Liver (tissue), 9 donors: ENCODE data around the gene ZNF808. TPM values are rescaled to one million over a fixed set of nuclear protein-coding genes. Genes with fewer than 3 reads are reported as not detected.
A peak's percentile ranks its signal among the peaks of the same experiment; 100 is the strongest.
"Not testable (repeated sequence)": the region's sequence is repeated elsewhere in the genome, so short reads cannot be mapped to it uniquely, and the experiment has no call there.

ENCODE experiments used
- DNase-seq: peaks from one replicate; pipeline ENCODE4 v3.0.0-alpha.2; 2017; ENCODE audit warnings: low spot score
- H3K27ac ChIP-seq, 2 donors: one replicate each; pipeline ENCODE4 v1.7.0; 2013; ENCODE audit warnings: inconsistent platforms in 2 of 2, low read length in 2 of 2, control low read depth in 1 of 2, low read depth in 1 of 2, mild to moderate bottlenecking in 1 of 2
- H3K27me3 ChIP-seq, 4 donors: one replicate each; pipeline versions ENCODE4 v1.6.1 to v1.7.0; 2013; ENCODE audit warnings: low read length in 3 of 4, inconsistent platforms in 1 of 4, mild to moderate bottlenecking in 1 of 4, moderate library complexity in 1 of 4; ENCODE audit not compliant: control insufficient read depth in 4 of 4, insufficient read depth in 4 of 4
- H3K36me3 ChIP-seq, 4 donors: one replicate each; pipeline versions ENCODE4 v1.6.1 to v1.7.0; 2013; ENCODE audit warnings: low read length in 3 of 4, mild to moderate bottlenecking in 3 of 4, low read depth in 1 of 4, moderate library complexity in 1 of 4; ENCODE audit not compliant: control insufficient read depth in 4 of 4, insufficient read depth in 3 of 4
- H3K4me1 ChIP-seq, 4 donors: one replicate each; pipeline versions ENCODE4 v1.6.1 to v1.7.0; 2013; ENCODE audit warnings: low read length in 3 of 4, mild to moderate bottlenecking in 3 of 4, moderate library complexity in 1 of 4; ENCODE audit not compliant: control insufficient read depth in 4 of 4, insufficient read depth in 4 of 4
- H3K4me3 ChIP-seq, 3 donors: one replicate each; pipeline versions ENCODE4 v1.6.1 to v1.7.0; 2013; ENCODE audit warnings: low read length in 3 of 3, control low read depth in 1 of 3, low read depth in 1 of 3, mild to moderate bottlenecking in 1 of 3
- H3K9ac ChIP-seq, 2 donors: one replicate each; pipeline ENCODE4 v1.7.0; 2013; ENCODE audit warnings: low read length in 2 of 2, mild to moderate bottlenecking in 2 of 2, moderate library complexity in 2 of 2, control low read depth in 1 of 2, low read depth in 1 of 2
- H3K9me3 ChIP-seq, 4 donors: one replicate each; pipeline versions ENCODE4 v1.6.1 to v1.7.0; 2013; ENCODE audit warnings: low read length in 3 of 4; ENCODE audit not compliant: control insufficient read depth in 4 of 4
- ATF3 ChIP-seq: IDR thresholded peaks from 2 replicates; pipeline ENCODE4 v1.6.1; 2016; ENCODE audit warnings: antibody characterized with exemption
- EGR1 ChIP-seq, 2 donors: IDR thresholded peaks; 2 replicates each; pipeline ENCODE4 v1.6.1; 2016 to 2018; ENCODE audit warnings: antibody characterized with exemption in 2 of 2, low read depth in 2 of 2
- FOXA1 ChIP-seq: IDR thresholded peaks from 2 replicates; pipeline ENCODE4 v1.6.1; 2016; ENCODE audit warnings: antibody characterized with exemption
- GABPA ChIP-seq, 2 donors: IDR thresholded peaks in 1 of 2; conservative IDR thresholded peaks in 1 of 2; 2 replicates each; pipeline ENCODE4 v1.6.1; 2016; ENCODE audit warnings: antibody characterized with exemption in 2 of 2, mild to moderate bottlenecking in 1 of 2, moderate library complexity in 1 of 2
- HNF4A ChIP-seq, 2 donors: conservative IDR thresholded peaks; 2 replicates each; pipeline ENCODE4 v1.6.1; 2016; ENCODE audit warnings: antibody characterized with exemption in 2 of 2, mild to moderate bottlenecking in 2 of 2
- HNF4G ChIP-seq: IDR thresholded peaks from 2 replicates; pipeline ENCODE4 v1.6.1; 2016; ENCODE audit warnings: antibody characterized with exemption
- JUND ChIP-seq, 2 donors: IDR thresholded peaks; 2 replicates each; pipeline ENCODE4 v1.6.1; 2016; ENCODE audit warnings: antibody characterized with exemption in 2 of 2
- NR2F2 ChIP-seq: IDR thresholded peaks from 2 replicates; pipeline ENCODE4 v1.6.1; 2016; ENCODE audit warnings: antibody characterized with exemption
- RAD21 ChIP-seq, 2 donors: IDR thresholded peaks; 2 replicates each; pipeline ENCODE4 v1.6.1; 2016; ENCODE audit warnings: antibody characterized with exemption in 2 of 2, mild to moderate bottlenecking in 2 of 2
- REST ChIP-seq: IDR thresholded peaks from 2 replicates; pipeline ENCODE4 v1.6.1; 2016; ENCODE audit warnings: antibody characterized with exemption, mild to moderate bottlenecking
- SP1 ChIP-seq: IDR thresholded peaks from 2 replicates; pipeline ENCODE4 v1.6.1; 2018; ENCODE audit warnings: antibody characterized with exemption, mild to moderate bottlenecking
- YY1 ChIP-seq: IDR thresholded peaks from 2 replicates; pipeline ENCODE4 v1.6.1; 2016; ENCODE audit warnings: antibody characterized with exemption, mild to moderate bottlenecking
- WGBS: extraction: QIAGEN DNeasy Blood & Tissue Kit; methylation state at CpG from one replicate; pipeline ENCODE4 v1.1.7; 2013; 5-methylcytosine and 5-hydroxymethylcytosine counted together
- polyA plus RNA-seq, 2 donors: library from polyadenylated mRNA; stranded (reverse) in 1 of 2; unstranded in 1 of 2; fragments of 200-250 nt in 1 of 2; fragments of >200 nt in 1 of 2; fragmentation: Nextera tagmentation in 1 of 2; extraction: Ambion mirVana in 1 of 2; gene quantifications; one replicate each; pipeline versions ENCODE4 v1.2.1 to v1.2.3, GENCODE V29; 2013 to 2015
- total RNA-seq, 2 donors: library from RNA; depleted of rRNA; stranded (reverse); fragments of >200 nt; gene quantifications; one replicate each; pipeline ENCODE4 v1.2.3, GENCODE V29; 2014
- TF ChIP-seq, protein P1 (sequence below): fragments of 150-350 bp; IDR thresholded peaks from 2 replicates; pipeline ENCODE4 v1.5.1; 2017; ENCODE audit warnings: improper control_type of control experiment, low read depth, low read length; ENCODE audit not compliant: missing input control
- TF ChIP-seq, protein P2 (sequence below): IDR thresholded peaks from 2 replicates; pipeline ENCODE4 v1.6.1; 2016; ENCODE audit warnings: antibody characterized with exemption
- donor health status: healthy.
- donor health status: healthy.
- donor health status: healthy.
- donor health status: healthy.
- donor health status: healthy.

ZNF808 gene
- total RNA-seq (1 to 10 TPM; 8.7 to 9.4 TPM), polyA plus RNA-seq (1 to 10 TPM in 1 of 2 donors, under 1 TPM in 1; 0.88 to 1.7 TPM)

DNA sequence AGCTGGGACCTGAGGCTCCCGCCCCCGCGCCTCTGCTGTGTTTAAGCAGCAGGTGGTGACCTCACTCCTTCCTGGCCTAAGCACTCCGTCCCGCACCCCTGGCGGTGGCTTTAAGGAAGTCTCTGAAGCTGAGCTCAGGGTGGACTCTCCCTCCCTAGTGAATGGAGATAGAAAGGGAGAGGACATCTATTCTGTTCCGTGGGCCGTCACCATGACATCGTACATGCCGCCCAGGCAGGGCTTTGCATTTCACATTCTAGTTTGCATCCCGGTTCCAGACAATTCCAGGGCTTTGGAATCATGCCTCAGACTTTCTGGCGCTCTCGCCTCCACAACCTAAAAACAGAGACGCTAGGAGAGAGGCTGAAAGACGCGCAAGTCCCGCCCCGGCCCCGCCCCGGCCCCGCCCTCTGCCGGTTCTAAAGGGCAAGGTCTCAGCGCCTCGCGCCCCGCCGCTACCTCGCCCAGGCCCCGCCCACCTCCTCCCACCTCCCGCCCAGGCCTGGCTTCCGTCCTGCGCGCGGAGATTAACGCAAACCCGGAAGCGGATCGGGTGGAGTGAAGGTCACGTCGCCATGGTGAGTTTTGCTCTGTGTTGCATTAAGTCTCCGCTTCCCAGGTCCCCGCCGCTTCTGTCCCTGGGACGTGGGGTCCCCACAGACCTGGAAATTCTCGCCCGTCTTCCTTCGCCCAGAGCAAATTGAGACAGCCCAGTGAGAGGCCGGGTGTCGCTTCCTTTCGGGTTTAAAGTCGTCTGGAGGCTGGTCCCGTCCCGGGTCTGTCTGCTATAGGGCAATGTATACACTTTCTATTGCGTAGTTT is at the start of gene ZNF808:
Gene ZNF808 (plus strand): TSS at position 535 of the 822 bp plus-strand sequence. CDS start 15,617 bp downstream, outside the sequence.
- peaks cover 3 to 22% (median 13%) of the 10 kb centered on the region in 4 donors for H3K9me3 ChIP-seq
- peaks cover 0 to 2% (median 0%) of the 10 kb centered on the region in 4 donors for H3K36me3 ChIP-seq
- no peaks in the 10 kb centered on the region for H3K27me3 ChIP-seq
- peaks cover 0 to 10% (median 8%) of the 10 kb centered on the region in 4 donors for H3K4me1 ChIP-seq
- DNase-seq: peak; percentile 99
- peak within 1 kb of the TSS; percentile 80 to 98 (median 90) for H3K4me3 ChIP-seq
- WGBS: under 1% methylated on average over 54 of the region's 54 CpGs
- H3K9ac ChIP-seq: peak within 1 kb of the TSS; percentile 64 to 65
- H3K27ac ChIP-seq: peak within 1 kb of the TSS; percentile 69 to 76
- TF ChIP-seq GABPA (IDR thresholded peaks at IDR 0.05 in 1 of 2, conservative IDR thresholded peaks at IDR 0.05 in 1 of 2): peak; percentile 55 to 88
- no peak for TF ChIP-seq NR2F2
- TF ChIP-seq JUND (IDR thresholded peaks at IDR 0.05): no peak
- TF ChIP-seq REST: no peak
- peak; percentile 22 to 23 for TF ChIP-seq HNF4A (conservative IDR thresholded peaks at IDR 0.05)
- TF ChIP-seq SP1: peak; percentile 62
- TF ChIP-seq RAD21 (IDR thresholded peaks at IDR 0.05): peak; percentile 10 to 52
- peak; percentile 39 for TF ChIP-seq YY1
- no peak for TF ChIP-seq FOXA1
- no peak for TF ChIP-seq ATF3
- TF ChIP-seq, protein P1, sequence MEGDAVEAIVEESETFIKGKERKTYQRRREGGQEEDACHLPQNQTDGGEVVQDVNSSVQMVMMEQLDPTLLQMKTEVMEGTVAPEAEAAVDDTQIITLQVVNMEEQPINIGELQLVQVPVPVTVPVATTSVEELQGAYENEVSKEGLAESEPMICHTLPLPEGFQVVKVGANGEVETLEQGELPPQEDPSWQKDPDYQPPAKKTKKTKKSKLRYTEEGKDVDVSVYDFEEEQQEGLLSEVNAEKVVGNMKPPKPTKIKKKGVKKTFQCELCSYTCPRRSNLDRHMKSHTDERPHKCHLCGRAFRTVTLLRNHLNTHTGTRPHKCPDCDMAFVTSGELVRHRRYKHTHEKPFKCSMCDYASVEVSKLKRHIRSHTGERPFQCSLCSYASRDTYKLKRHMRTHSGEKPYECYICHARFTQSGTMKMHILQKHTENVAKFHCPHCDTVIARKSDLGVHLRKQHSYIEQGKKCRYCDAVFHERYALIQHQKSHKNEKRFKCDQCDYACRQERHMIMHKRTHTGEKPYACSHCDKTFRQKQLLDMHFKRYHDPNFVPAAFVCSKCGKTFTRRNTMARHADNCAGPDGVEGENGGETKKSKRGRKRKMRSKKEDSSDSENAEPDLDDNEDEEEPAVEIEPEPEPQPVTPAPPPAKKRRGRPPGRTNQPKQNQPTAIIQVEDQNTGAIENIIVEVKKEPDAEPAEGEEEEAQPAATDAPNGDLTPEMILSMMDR: peak; percentile 40
- peak in 1 of 2 donors; percentile 18 for TF ChIP-seq EGR1 (IDR thresholded peaks at IDR 0.05; ENCODE audit: low read depth in 2 of 2)
- TF ChIP-seq, protein P2, sequence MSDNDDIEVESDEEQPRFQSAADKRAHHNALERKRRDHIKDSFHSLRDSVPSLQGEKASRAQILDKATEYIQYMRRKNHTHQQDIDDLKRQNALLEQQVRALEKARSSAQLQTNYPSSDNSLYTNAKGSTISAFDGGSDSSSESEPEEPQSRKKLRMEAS: no peak
- no peak for TF ChIP-seq HNF4G

GRCh38 chr19:52484111-52484743 is 43.2 kb upstream of the ZNF808 start:
- 39% methylated on average over 7 of the region's 7 CpGs for WGBS
- H3K9me3 ChIP-seq: peaks cover 7 to 50% (median 46%) of the 10 kb centered on the region in 4 donors
- DNase-seq: not testable (repeated sequence)

GRCh38 chr19:52485064-52485463 is 42.4 kb upstream of the ZNF808 start:
- H3K27ac ChIP-seq, H3K4me1 ChIP-seq, H3K27me3 ChIP-seq, H3K9ac ChIP-seq, DNase-seq, H3K36me3 ChIP-seq: not testable (repeated sequence)
- peaks cover 7 to 50% (median 44%) of the 10 kb centered on the region in 4 donors for H3K9me3 ChIP-seq
- 41% methylated on average over 7 of the region's 7 CpGs for WGBS
- H3K4me3 ChIP-seq: peak overlapping the region in 1 of 3 donors; percentile 11

More at GRCh38 chr19:52484111-52484743, 43.2 kb upstream of the ZNF808 start:
- peak overlapping the region in 1 of 3 donors; percentile 6 for H3K4me3 ChIP-seq
- not testable (repeated sequence) for H3K9ac ChIP-seq, H3K27ac ChIP-seq, H3K27me3 ChIP-seq, H3K4me1 ChIP-seq, H3K36me3 ChIP-seq

DNA sequence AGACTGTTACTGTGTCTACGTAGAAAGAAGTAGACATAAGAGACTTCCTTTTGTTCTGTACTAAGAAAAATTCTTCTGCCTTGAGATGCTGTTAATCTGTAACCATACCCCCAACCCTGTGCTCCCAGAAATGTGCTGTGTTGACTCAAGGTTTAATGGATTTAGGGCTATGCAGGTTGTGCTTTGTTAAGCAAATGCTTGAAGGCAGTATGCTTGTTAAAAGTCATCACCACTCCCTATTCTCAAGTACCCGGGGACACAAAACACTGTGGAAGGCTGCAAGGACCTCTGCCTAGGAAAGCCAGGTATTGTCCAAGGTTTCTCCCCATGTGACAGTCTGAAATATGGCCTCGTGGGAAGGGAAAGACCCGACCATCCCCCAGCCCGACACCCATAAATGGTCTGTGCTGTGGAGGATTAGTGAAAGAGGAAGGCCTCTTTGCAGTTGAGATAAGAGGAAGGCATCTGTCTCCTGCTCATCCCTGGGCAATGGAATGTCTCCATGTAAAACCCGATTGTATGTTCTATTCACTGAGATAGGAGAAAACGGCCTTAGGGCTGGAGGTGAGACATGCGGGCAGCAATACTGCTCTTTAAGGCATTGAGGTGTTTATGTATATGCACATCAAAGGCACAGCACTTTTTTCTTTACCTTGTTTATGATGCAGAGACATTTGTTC is 41.8 kb upstream of the ZNF808 start:
- not testable (repeated sequence) for DNase-seq, H3K4me1 ChIP-seq, H3K36me3 ChIP-seq, H3K9ac ChIP-seq, H3K27me3 ChIP-seq, H3K27ac ChIP-seq
- Histone ChIP-seq H3K9me3 (peaks cover 7 to 46% (median 43%) of the 10 kb centered on the region in 4 donors), H3K4me3 (peak overlapping the region in 1 of 3 donors; percentile 11)
- WGBS: 11% methylated on average over 8 of the region's 8 CpGs
